Head of caudate nucleus (tissue), 42 donors: ENCODE results near the gene DENND4A.
A peak's percentile ranks its signal among the peaks of the same experiment; 100 is the strongest.

ENCODE experiments used
- DNase-seq, 42 donors: peaks; one replicate each; pipeline versions ENCODE4 v3.0.0 to v3.0.0-alpha.2; 2020 to 2021; ENCODE audit warnings: mixed read lengths in 7 of 42
- intact Hi-C: fragments of 100-400 bp; cut with DNase I; formaldehyde crosslinking; loops from one replicate; pipeline ENCODE4 v1.15.0; 2022

DENND4A gene

DNA sequence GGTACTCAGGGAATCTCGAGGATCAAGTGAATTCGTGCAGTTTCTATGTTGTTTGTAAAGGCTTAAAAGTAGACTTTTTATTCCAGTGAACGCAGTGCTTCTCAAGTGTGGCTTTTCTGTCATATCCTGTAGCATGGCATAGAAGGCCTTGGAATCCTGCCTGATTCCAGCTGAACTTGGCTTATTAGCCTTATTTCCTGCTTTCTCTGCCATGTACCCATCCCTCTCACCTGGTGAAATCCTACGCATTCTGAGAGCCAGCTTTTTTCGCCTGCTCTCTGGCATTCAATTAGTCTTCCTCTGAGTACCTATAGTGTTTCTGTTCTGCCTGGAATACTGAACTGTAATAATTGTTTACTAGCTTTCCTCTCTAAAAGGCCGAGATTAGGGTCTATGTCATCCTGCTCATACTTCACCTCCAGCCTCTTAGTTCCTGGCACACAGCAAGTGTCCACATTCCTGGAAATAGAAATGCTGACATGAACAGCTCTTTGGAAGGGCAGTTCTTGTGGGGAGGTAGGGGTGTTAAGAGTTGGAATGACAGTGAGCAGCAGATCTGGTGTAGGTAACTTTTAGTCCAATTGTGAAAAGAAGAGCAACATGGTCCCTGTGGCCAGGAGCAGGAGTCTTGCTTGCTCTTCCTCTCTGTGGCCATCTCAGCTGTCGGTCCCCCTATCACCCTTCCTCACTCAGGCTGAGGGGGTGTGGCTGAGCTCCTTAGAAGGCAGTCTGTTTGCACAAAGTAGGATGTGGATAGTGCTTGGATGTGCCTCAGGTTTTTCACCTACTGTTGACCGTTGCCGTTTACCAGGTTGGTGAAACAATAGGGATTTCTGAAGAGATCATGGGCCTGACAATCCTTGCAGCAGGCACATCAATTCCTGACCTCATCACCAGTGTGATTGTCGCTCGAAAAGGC lies 140.0 kb downstream of the DENND4A start:
- peak in 1 of 42 donors; percentile 13 for DNase-seq
- intact Hi-C loops: no loop called here

DNA sequence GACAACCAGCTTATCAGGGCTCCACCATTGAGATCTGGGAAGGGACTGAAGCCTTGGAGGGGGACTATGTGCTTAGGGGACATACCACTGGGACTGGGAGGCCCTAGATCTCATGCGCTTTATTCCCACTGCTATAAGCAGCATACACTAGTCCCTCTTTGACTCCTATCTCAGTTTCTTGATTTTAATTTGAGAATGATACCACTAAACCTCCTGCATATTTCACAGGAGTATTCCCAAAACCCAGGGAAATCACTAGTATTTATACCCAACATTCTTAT lies 141.1 kb downstream of the DENND4A start:
- no peak for DNase-seq
- intact Hi-C loops: no loop called here

DNA sequence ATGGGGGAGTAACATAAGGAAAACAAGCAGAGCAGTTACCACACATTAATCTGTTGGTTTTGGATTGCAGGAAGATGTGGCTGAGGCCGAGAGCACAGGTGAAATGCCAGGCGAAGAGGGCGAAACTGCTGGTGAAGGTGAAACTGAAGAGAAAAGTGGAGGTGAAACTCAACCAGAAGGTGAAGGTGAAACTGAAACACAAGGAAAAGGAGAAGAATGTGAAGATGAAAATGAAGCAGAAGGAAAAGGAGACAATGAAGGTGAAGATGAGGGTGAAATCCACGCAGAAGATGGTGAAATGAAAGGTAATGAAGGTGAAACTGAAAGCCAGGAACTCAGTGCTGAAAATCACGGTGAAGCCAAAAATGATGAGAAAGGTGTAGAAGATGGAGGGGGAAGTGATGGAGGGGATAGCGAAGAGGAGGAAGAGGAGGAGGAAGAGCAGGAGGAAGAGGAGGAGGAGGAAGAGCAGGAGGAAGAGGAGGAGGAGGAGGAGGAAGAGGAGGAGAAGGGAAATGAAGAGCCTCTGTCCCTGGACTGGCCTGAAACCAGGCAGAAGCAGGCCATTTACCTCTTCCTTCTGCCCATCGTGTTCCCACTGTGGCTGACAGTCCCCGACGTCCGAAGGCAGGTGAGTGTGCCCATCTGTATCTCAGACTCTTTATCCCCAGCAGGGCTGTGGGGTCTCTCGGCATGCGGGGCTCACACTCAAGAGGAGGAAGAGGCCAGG lies 141.6 kb downstream of the DENND4A start:
- DNase-seq: no peak
- intact Hi-C loops: no loop called here

DNA sequence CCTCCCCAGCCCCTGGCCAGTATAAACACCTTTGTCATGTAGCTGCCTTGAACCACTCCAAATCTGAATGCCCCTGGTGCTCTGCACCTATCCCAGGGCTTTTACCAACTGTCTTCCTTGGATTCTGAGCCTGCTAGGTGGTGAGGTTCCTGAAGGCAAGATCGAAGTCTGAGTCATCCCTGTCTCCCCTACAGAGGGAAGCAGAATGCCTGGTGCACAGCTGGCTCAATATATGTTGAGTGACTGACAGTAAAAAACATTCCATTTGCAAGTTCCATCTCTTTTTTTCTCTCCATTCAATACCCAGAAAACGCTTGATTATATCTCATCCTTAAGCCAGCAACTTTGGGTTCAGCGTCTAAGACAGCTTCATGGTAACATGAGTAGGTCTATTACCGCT lies 145.6 kb downstream of the DENND4A start:
- intact Hi-C loops: no loop called here
- no peak for DNase-seq

DNA sequence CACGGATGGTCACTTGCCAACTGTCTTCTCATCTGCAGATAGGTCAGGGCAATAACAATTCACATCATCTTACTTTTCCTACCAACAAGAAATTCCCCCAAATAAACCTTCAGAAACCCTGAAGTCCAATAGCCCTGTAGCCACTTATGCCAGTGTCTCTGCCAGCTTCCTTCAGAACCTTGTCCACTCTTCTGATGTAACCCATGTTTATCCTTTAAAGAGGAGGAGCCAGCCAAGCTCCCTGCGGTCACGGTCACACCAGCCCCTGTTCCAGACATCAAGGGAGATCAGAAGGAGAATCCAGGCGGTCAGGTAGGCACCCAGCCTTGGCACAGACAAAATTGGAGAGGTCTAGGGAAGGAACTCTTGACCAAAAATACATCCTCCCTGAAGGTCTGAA lies 146.7 kb downstream of the DENND4A start:
- intact Hi-C loops: no loop called here

DNA sequence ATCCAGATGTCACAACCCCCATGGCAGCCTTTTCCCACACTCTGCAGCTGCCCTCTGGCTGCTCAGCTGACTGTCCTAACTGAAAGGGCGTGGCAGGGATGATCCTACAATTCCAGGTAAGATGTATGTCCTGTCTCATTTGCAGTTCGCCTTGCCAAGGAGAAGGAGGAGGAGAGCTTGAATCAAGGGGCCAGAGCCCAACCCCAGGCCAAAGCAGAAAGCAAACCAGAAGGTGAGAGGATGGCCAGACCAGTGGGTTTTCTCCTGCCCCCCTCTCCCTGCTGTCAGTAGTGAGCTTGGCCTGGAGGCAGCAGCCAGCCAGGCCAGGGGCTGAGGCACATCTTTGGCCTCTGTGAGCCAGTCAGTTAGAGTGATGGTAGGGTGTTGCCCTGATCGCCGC lies 147.8 kb downstream of the DENND4A start:
- intact Hi-C loops: no loop called here
- no peak for DNase-seq

More for the DNA sequence above, 146.7 kb downstream of the DENND4A start:
- DNase-seq: no peak

DNA sequence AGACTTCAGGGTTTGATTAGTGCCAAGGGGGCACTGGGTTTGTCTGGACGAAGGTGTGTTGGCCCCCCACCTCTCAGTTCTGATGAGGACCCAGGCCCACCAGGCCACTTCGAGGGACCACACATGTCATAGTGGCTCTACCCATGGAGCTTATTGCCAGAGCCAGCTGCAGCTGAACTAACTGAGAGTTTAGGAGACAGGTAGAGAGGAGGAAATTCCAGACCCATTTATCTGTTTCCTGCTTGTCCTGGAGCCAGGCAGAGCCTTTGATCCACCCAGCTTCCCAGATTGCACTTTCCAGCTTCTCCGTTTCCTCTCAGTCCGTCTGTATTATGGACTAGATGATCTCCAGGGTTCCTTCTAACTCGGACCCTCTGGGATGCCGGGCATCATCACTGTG lies 149.5 kb downstream of the DENND4A start:
- intact Hi-C loops: no loop called here
- no peak for DNase-seq

DNA sequence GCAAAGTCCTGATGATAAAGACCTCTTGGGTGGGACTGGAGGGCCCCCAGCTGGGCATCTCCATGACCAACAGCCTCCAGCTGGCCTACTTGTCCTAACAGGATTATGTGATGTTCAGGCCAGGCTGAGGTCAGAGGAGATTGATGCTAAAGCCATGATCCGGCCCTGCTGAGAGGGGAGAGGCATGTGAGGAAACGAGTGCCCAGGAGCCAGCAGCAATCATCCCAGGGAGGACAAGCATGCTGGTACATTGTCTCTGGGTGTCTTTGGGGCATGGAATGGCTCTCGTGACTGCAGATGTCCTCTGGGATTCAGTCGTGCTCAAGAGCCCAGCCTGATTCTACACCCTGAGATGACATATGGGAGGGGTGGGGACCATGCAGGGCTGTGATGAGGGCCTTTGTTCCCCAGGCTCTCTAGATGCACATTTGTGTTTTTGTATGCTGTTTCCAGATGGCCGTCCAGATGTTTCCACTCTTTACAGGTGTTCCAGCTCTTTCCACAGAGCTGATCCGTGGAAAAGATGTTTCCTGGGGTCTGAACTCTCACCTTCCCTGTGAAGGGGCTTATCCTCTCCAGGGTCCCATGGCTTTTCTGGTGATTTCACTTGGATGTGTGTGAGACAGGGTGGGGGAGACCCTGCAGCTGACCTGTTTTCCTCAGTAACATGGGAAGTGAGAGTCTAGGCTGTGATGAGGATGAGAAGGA lies 150.2 kb downstream of the DENND4A start:
- DNase-seq: peak in 10 of 42 donors; percentile 13 to 60 (median 37)
- intact Hi-C loops: no loop called here

DNA sequence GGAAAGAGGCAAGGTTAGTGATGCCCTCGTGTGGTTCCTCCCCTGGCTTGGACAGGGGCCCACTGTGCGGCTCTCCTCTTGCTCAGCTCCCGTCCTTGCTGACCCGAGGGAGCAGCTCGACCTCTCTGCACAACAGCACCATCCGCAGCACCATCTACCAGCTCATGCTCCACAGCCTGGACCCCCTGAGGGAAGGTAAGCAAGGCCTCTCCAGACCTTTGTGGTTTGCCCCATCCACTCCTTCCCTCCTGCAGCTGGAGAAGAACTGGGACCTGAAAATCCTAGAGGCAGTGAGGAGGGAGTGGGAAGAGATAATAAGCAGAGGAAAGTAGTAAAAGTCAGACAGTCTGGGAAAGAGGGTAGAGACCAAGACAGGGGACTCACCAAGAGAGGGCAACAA lies 152.6 kb downstream of the DENND4A start:
- no peak for DNase-seq
- intact Hi-C loops: no loop called here

DNA sequence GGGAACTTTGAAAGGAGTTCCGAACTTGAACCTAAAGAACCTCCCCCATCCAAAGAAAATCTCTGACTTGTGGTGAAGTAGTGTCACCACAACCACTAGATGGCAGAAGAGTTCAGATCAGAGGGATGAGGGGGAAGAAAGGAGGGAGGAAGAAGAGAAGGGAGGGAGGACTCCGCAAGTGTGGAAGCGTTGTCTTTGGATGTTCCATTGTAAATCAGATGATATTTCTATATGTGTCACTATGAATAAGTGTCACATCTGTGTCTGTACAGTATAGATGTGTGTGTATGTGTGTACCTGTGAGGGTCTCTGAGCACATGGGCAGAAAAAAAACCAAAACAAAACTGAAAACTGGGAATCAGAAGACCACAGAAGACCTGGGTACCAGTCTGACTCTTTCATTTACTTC lies 153.4 kb downstream of the DENND4A start:
- intact Hi-C loops: no loop called here
- peak in 25 of 42 donors; percentile 14 to 77 (median 50) for DNase-seq

DNA sequence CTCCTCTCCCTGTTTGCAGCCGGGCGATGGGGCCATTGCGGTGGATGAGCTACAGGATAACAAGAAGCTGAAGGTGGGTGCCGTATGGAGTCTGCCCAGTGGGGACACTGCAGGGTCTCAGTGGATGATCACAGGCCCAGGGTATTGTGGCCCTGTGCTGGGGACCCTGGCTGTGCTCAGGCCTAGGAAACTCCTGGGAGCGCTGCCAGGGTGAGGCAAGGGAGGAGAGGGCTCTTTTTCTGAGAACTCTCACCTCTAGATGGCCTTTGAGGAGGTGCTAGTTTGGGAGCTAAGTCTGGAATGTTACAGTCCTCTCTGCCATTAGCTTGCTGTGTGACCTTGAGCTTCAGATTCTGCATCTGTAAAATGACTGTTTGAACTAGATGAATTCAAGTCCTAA lies 154.0 kb downstream of the DENND4A start:
- no peak for DNase-seq
- intact Hi-C loops: no loop called here

DNA sequence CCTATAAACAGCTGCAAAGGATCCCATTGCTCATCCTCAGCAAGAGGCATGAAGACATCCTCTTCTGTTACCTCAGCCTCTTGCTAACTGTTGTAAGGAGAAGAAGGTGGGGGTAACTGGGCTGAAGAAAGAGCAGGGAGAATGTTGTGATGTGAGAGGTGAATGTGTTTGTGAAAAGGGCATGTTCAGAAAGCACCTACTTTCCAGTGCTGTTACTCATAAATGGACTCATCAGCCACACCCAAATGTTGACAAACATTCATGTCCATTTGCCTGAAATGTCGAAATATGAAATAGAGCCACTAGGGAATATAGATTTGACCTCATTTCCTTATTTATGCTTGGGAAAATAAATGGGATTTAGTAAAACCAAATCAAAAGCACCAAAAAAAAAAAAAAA lies 157.7 kb downstream of the DENND4A start:
- intact Hi-C loops: no loop called here
- DNase-seq: no peak

DNA sequence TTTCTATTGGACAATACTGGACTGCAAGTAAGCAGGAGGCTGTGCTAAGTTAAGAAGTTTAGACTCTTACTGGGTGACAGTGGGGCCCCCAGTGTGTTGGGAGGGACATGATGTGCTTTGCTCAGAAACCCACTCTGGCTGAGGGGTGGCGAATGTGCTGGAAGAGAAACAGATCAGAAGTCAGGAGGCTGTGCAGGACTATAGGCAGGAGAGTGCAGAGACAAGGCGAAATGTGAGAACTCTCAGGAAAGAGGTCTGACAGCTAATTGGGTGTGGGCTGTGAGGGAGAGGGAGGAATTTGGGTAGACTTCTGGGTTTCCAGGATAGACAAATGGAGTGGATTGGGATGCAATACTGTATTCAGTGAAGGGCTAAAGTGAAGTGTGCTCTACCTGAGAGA lies 158.3 kb downstream of the DENND4A start:
- DNase-seq: no peak
- intact Hi-C loops: no loop called here

DNA sequence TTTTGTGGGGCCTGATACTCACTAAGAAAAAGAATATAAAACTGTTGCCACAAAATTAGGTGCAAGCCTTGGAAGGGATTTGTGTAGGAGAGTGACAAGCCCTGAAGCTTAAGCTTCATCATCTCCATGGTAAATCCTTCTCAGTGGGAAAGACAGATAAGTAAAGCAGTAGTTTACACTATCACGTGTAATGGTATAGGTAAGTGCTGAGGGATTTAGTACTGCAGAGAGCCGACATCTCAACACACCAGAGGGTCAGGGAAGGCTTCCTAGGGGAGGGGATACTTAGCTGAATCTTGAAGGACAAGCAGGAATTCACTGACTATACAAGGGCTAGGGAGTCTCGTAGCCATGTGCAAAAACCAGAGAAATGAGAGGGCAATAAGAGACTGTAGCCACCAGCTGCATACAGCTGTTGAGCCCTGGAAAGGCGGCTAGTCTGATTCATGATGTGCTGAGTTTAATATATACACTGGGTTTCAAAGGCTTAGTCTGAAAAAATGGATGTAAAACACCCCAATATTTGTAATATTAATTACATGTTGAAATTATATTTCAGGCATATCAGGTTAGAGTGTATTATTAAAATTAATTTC lies 159.2 kb downstream of the DENND4A start:
- DNase-seq: no peak
- intact Hi-C loops: no loop called here

DNA sequence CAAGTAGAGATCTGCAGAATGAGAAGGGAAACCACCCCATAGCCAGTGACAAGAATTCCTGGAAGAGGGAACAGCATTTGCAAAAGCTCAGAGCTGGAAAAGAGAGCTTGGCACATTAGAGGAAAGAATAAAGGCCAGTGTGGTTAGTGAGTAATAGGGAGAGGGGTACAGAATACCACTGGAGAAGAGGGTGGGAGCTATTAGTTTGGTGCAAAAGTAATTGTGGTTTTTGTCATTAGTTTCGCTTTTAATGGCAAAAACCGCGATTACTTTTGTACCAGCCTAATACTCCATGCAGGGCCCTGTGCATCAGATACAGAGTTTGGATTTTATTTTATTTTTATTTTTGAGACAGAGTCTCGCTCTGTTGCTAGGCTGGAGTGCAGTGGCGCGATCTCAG lies 160.6 kb downstream of the DENND4A start:
- intact Hi-C loops: no loop called here
- no peak for DNase-seq

DNA sequence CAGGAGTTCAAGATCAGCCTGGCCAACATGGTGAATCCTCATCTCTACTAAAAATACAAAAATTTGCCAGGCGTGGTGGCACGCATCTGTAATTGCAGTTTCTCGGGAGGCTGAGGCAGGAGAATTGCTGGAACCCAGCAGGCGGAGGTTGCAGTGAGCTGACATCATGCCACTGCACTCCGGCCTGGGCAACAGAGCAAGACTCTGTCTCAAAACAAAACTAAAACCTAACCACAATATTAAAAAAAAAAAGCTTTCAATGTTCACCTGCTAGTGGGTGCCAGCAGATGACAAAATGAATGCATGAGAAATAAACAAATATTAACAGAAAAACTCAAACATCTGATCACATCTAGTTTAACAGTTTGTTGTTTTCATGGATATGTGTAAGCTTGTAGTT lies 161.3 kb downstream of the DENND4A start:
- no peak for DNase-seq
- intact Hi-C loops: no loop called here

DNA sequence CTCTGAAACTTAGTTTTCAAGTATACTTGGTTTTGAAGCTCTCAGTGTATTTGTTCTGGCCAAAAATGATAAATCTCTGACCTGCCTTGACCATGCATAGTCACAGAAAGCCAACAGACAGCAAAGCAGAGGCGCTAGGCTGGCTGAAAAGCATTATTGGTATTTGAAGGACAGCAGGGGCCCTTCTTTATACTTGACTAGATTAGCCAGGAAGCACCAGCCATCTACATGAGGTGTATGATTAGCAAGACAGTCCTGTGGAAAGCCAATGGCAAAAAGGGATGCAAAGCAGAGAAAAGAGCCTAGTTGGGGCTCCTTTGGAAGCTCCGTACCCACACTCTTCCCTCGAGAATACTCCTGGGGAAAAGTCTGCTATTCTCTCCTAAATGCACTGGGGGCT lies 162.5 kb downstream of the DENND4A start:
- intact Hi-C loops: no loop called here
- DNase-seq: no peak

DNA sequence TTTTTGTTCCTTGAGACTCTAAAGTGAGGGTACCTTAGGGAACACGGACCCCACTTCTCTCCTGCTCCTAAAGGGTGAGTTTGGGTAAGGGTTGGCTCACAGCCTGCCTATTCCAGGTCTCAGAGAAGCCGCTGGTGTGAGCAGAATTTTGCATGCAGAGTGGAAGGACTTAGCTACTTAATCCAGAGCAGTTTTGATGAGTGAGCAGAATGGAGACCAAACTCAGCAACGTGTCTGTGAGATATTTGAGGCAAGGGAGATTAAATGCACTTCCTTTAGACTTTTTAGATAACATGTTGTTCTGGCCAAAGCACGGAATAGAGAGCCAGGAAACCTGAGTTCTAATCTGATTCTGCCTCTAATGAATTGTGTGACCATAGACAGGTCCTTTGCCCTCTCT lies 165.2 kb downstream of the DENND4A start:
- intact Hi-C loops: no loop called here
- DNase-seq: no peak

DNA sequence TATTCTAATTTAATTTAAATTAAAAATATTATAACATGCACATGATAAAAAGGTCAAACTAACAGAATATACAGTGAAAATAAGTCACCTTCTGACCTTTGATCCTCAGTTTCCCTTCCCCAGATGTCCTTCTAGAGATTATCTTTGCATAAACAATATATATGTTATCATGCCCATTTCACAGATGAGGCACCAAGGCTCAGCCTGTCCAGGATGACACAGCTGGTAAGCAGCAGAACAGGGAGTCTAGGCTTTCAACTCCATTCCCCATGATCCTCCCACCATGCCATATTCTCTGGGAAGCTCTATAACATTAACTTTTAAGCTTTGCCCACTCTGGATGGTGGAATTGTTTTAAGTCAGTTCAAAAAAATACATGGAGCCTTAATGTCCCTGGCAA lies 169.0 kb downstream of the DENND4A start:
- no peak for DNase-seq
- intact Hi-C loops: no loop called here

DNA sequence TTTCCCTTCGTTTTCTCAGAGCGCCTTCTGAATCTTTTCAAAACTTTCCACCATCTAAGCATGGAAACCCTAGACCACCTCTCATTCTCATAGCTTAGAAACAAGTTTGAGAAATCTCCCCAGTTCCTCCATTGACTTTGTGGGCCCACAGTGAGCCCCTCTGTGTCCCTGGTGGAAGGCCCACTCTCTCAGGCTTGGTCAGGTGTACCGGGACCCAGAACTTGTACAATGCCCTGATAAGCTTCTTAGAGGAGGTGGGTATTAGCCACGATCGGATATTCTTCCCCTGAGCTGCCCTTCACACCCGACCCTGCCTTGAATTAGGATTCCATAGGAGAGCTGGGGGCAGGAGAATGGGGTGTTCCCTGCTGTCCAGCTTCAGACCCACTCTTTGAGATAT lies 170.5 kb downstream of the DENND4A start, which contains the start of gene SLC24A1:
TSS of gene SLC24A1 (plus strand) at position 301 of the 400 bp plus-strand sequence. CDS start 2,143 bp downstream, outside the sequence.
- no peak for DNase-seq
- intact Hi-C loops: no loop called here
